Urothelium cell line (cell line): ENCODE measurements around the gene ADORA1.

ENCODE experiments used
- DNase-seq: peaks from one replicate; pipeline ENCODE4 v3.0.0; 2011; ENCODE audit warnings: low spot score, mixed read lengths
- FAIRE-seq: peaks from 2 replicates; lab custom pipeline; 2011; peaks lifted over from hg19 to GRCh38; lab: Jason Lieb, UNC

Gene ADORA1

DNA sequence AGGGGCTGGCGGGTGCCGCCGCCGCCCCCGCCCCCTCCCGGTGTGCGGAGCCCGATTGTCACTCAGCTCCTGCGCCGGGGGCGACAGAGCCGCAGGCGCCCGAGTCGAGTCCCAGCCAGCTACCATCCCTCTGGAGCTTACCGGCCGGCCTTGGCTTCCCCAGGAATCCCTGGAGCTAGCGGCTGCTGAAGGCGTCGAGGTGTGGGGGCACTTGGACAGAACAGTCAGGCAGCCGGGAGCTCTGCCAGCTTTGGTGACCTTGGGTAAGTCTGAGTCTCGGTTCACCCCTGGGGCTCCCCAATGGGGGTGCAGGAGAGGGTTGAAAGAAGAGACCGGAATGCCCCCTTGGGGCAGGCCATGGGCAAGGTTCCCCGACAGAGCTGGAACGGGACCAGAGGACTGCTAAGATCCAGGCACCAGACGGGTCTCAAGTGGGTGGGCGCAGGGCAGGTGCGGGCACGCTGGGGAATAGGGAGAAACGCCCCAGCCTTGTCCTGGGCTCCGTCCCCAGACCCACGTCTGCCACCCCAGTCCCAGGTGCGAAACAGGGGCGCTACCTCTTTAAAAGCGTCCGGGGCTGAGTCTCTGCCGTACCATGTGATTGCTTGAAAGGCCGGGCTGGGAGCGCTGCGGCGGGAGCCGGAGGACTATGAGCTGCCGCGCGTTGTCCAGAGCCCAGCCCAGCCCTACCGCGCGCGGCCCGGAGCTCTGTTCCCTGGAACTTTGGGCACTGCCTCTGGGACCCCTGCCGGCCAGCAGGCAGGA, at the start of gene ADORA1:
Gene ADORA1 (plus strand): TSS at position 61 of the 765 bp plus-strand sequence. CDS start 1,116 bp downstream, outside the sequence.
- no peak for FAIRE-seq
- peak; percentile 82 for DNase-seq

GRCh38 chr1:203077956-203078355, 49.6 kb upstream of the ADORA1 start:
- no peak for DNase-seq
- no peak for FAIRE-seq

GRCh38 chr1:203078478-203078877, 49.0 kb upstream of the ADORA1 start:
- FAIRE-seq (no peak), DNase-seq (no peak)

GRCh38 chr1:203080456-203080855, 47.1 kb upstream of the ADORA1 start:
- no peak for FAIRE-seq
- no peak for DNase-seq

DNA sequence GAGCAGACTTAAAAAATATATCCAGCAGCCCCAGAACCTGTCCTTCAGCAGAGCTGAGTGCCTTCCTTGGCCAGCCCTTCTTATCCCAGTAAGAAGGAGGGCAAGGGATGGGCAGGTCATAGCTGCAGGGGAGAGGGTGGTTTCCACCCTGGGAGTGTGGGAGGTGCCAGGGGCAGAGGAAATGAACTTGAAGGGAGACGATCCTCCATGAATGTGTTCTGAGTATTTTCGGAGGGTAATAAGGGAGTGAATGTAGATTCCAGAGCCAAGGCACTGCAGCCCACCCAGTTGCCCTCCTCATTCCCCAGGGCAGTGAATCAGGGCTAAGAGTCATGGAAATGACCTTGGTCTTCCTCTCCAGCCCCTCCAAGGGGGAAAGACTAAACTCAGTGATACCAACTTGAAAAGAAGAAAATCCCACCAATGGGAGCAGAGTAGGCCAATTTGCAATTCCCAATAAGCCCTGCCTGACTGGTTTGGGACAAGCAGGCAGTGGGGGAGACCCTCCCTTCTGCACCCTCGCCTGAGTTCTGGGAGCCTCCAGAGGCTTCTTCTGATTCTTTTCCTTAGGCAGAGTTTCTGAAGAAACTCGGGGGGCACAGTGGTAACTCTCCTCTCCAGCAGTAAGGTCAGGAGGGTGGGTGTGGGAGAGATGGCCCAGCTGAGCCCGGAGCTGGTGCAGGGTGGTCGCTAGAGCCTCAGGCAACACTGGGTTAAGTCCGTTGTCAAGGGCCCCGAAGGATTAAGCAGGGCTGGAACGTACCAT, 45.9 kb upstream of the ADORA1 start:
- DNase-seq (no peak), FAIRE-seq (no peak)

- DNase-seq (no peak), FAIRE-seq (no peak)
Observed at GRCh38 chr1:203082231-203082505, 45.4 kb upstream of the ADORA1 start.

GRCh38 chr1:203082571-203083462, 44.7 kb upstream of the ADORA1 start:
- no peak for FAIRE-seq

GRCh38 chr1:203083463-203083921, 44.0 kb upstream of the ADORA1 start:
- DNase-seq (no peak), FAIRE-seq (no peak)

More at GRCh38 chr1:203082571-203083462, 44.7 kb upstream of the ADORA1 start:
- DNase-seq: no peak

DNA sequence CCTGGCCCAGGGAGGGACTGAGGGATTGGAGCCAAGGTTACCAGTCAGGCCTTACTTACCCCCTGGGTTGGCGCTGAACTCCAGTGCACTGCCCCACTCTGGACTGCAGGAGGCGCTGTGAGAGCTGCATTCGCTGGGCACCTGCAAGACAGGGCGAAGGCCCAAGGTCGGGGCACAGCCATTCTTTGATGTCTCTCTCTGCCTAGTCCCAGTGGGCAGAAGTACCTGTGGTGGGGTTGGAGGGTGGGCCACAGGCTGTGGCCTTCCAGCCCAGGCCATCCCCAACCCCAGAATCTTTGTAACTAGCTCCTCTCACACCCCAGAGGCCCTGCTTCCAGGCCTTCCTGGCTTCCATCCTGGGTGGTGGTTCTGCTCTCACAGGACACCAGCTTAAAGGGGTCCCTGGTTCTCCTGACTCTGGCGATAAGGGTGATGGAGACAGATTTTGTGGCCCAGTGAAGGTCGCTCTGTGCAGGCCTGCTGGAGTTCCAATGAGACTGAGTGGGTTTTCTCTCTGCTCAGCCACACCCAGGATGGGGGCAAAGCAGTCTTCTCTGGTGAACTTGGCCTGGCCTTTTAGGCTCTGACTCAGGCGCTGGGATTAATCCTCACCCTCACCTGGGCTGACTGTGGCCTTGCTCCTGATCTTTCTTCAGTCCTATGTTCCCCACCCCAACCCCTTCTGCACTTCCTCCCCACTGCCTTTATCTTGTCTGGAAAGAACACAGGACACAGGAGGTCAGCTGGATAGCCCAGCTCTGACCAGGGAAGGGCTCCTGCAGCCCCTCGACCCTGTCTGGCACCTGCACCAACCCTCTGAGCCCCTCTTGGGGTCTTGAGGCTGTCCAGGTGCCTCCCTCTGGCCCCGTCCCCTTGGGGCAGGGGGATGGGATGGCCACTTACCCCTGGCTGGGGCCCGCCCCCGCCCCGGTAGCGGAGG, 42.7 kb upstream of the ADORA1 start:
- no peak for FAIRE-seq
- DNase-seq: no peak

GRCh38 chr1:203085528-203086406, 41.8 kb upstream of the ADORA1 start, which contains the start of gene MYOG:
Gene MYOG (minus strand): TSS chr1:203086012. CDS start chr1:203085961, 51 bp downstream.
- DNase-seq: no peak
- FAIRE-seq: no peak

DNA sequence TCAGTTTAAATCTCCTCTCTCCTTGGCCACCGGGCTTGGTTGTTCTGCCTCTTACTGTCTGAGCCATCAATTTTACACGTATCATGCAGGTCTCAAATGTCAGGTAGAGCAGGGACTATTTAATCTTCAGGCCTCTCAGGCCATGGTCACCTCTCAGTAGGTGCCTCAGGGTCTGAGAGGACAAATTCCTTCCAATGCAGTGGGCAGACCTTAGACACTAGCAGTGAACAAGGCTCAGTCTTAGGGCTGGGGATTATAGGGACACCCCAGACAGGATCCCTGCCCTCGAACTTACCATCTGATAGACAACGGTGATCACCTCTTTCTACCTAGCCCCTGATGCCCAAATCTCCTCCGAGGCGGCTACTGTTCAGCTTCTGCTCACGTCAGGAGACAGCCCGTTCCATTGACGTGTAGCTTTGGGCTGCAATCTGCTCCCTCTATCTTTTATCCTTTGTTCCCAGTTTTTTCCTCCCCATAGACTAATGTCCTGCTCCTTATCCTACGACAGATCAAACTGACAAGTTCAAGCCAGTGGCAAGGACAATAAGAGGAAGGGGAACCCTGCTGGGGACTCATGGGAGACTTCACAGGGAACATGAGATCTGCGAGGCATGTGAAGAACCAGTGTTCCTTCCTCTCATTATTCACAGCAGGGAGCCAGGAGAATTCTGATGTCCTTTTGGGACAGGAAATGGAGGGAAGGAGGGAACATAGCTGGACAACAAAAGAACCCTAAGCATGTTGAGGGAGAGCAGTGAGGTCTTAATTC, 40.3 kb upstream of the ADORA1 start:
- DNase-seq: no peak

GRCh38 chr1:203088441-203088840, 39.1 kb upstream of the ADORA1 start:
- FAIRE-seq: no peak
- DNase-seq: no peak

More for the DNA sequence above, 40.3 kb upstream of the ADORA1 start:
- FAIRE-seq: no peak

- no peak for DNase-seq
- FAIRE-seq: no peak
Observed at GRCh38 chr1:203089001-203089650, 38.4 kb upstream of the ADORA1 start.

- DNase-seq (no peak), FAIRE-seq (no peak)
Observed at GRCh38 chr1:203089651-203090045, 37.9 kb upstream of the ADORA1 start.

- no peak for DNase-seq
- no peak for FAIRE-seq
Observed at GRCh38 chr1:203090421-203091198, 36.9 kb upstream of the ADORA1 start.

GRCh38 chr1:203091199-203091477, 36.4 kb upstream of the ADORA1 start:
- no peak for DNase-seq
- FAIRE-seq: no peak

DNA sequence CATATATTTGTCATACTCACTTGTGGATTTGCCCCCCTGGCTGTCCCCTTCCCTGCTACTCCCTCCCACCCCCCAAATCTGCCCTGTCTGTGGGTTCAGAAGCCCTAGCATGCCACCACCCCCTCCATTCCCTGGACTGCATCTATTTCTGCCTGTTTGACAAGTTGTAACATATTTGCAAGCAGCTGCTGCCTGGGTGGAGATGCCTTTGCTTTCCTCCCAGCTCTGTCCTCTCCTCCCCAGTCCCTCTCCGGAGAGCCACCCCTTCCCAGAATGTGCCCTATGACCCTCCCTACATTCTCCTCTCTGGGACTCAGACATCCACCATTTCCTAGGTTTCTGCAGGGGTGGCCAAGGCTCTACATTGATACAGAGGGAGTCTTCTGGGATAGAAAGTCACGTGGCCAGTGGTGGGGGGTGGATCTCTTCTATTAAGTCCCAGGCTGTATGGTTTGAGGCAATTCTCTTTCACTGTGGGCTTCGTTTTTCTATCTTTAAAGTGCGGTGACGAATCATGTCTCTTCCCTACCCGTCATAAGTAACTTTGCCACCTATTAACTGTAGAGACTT, 35.7 kb upstream of the ADORA1 start:
- FAIRE-seq: no peak
- DNase-seq: no peak
